IMR-90 (cell line): ENCODE measurements around the gene EID3. TPM values are rescaled to one million over a fixed set of nuclear protein-coding genes. Genes with fewer than 3 reads are reported as not detected.

ENCODE experiments used
- ATAC-seq: fragments of 200-7000 bp; cut with Tn5 transposase; 2 replicates; pipeline ENCODE4 v1.9.1; 2020; ENCODE audit warnings: low read depth, mild to moderate bottlenecking, moderate library complexity
- BruUV-seq: library from RNA; stranded (reverse); fragments of 400-500 nt; replicated peaks from 2 replicates; lab custom pipeline; 2021; lab: Mats Ljungman, UMichigan
- CTCF ChIA-PET: fragments of 300-600 bp; formaldehyde crosslinking; extraction: SDS; loops from one replicate; lab custom pipeline; 2021; ENCODE audit warnings: antibody characterized with exemption; lab: Yijun Ruan, JAX
- POLR2A ChIA-PET: fragments of 300-600 bp; sonication (Branson Sonifier 250); formaldehyde crosslinking; loops from one replicate; lab custom pipeline; 2022; ENCODE audit warnings: antibody characterized with exemption; ENCODE audit not compliant: unreplicated experiment; lab: Charles Lee
- DNase-seq: peaks from one replicate; pipeline ENCODE4 v3.0.0; 2013
- H2AFZ ChIP-seq: replicated peaks from 2 replicates; pipeline ENCODE3; 2013; ENCODE audit warnings: low read length, mild to moderate bottlenecking; ENCODE audit not compliant: poor library complexity
- H2AK5ac ChIP-seq: 2 replicates; pipeline ENCODE4 v1.6.1; 2013; ENCODE audit warnings: low read depth, low read length, inconsistent platforms
- H2AK9ac ChIP-seq: replicated peaks from 2 replicates; pipeline ENCODE3; 2013; ENCODE audit warnings: mild to moderate bottlenecking, low read depth, low read length, moderate library complexity; ENCODE audit not compliant: poor library complexity
- H2BK120ac ChIP-seq: 2 replicates; pipeline ENCODE4 v1.6.1; 2013; ENCODE audit warnings: low read depth, low read length, inconsistent platforms
- H2BK15ac ChIP-seq: 3 replicates; pipeline ENCODE4 v1.6.1; 2013; ENCODE audit warnings: low read depth, low read length, inconsistent platforms
- H2BK20ac ChIP-seq: 2 replicates; pipeline ENCODE4 v1.6.1; 2013; ENCODE audit warnings: low read depth, mild to moderate bottlenecking, inconsistent platforms, low read length, moderate library complexity
- H2BK5ac ChIP-seq: 2 replicates; pipeline ENCODE4 v1.6.1; 2013; ENCODE audit warnings: mild to moderate bottlenecking, low read depth, low read length, inconsistent platforms; ENCODE audit not compliant: poor library complexity, severe bottlenecking
- H3K14ac ChIP-seq: replicated peaks from 2 replicates; pipeline ENCODE4 v1.6.1; 2013; ENCODE audit warnings: low read depth, low read length, inconsistent platforms
- H3K18ac ChIP-seq: 2 replicates; pipeline ENCODE4 v1.6.1; 2013; ENCODE audit warnings: low read depth, low read length, control low read depth
- H3K23ac ChIP-seq: 2 replicates; pipeline ENCODE4 v1.6.1; 2013; ENCODE audit warnings: low read depth, low read length, inconsistent platforms
- H3K27ac ChIP-seq: 2 replicates; pipeline ENCODE4 v1.5.1; 2013; ENCODE audit warnings: mild to moderate bottlenecking, control low read depth, low read length; ENCODE audit not compliant: insufficient read depth
- H3K27me3 ChIP-seq: 2 replicates; pipeline ENCODE4 v1.6.1; 2013; ENCODE audit warnings: low read length; ENCODE audit not compliant: control insufficient read depth, insufficient read depth
- H3K36me3 ChIP-seq: 2 replicates; pipeline ENCODE4 v1.6.1; 2013; ENCODE audit warnings: low read length, mixed read lengths; ENCODE audit not compliant: control insufficient read depth, insufficient read depth
- H3K4ac ChIP-seq: 2 replicates; pipeline ENCODE4 v1.6.1; 2013; ENCODE audit warnings: low read depth, low read length, inconsistent platforms
- H3K4me1 ChIP-seq: 2 replicates; pipeline ENCODE4 v1.6.1; 2013; ENCODE audit warnings: low read length, mixed read lengths; ENCODE audit not compliant: control insufficient read depth, insufficient read depth
- H3K4me2 ChIP-seq: 2 replicates; pipeline ENCODE4 v1.6.1; 2013; ENCODE audit warnings: low read depth, mild to moderate bottlenecking, control low read depth, low read length, moderate library complexity
- H3K4me3 ChIP-seq: 2 replicates; pipeline ENCODE4 v1.5.1; 2013; ENCODE audit warnings: low read depth, mild to moderate bottlenecking, control low read depth, low read length, moderate library complexity; ENCODE audit not compliant: insufficient read depth
- H3K56ac ChIP-seq: 2 replicates; pipeline ENCODE4 v1.6.1; 2013; ENCODE audit warnings: low read length, inconsistent platforms; ENCODE audit not compliant: insufficient read depth; ENCODE audit errors: extremely low read depth
- H3K79me1 ChIP-seq, 2 experiments: 2 replicates each; pipeline ENCODE4 v1.6.1; 2013; ENCODE audit warnings: low read length in 2 of 2, inconsistent platforms in 1 of 2, low read depth in 1 of 2
- H3K9ac ChIP-seq: 2 replicates; pipeline ENCODE4 v1.6.1; 2013; ENCODE audit warnings: low read depth, low read length, control low read depth
- H3K9me1 ChIP-seq: 2 replicates; pipeline ENCODE4 v1.6.1; 2013; ENCODE audit warnings: low read length, inconsistent platforms; ENCODE audit not compliant: insufficient read depth
- H3K9me3 ChIP-seq: 2 replicates; pipeline ENCODE4 v1.6.1; 2013; ENCODE audit warnings: low read length; ENCODE audit not compliant: control insufficient read depth, insufficient read depth
- H4K20me1 ChIP-seq: 2 replicates; pipeline ENCODE4 v1.6.1; 2013; ENCODE audit warnings: low read length, inconsistent platforms; ENCODE audit not compliant: insufficient read depth
- H4K5ac ChIP-seq: 2 replicates; pipeline ENCODE4 v1.6.1; 2013; ENCODE audit warnings: mild to moderate bottlenecking, low read depth, low read length, control low read depth
- H4K8ac ChIP-seq, 2 experiments: 2 replicates each; pipeline ENCODE4 v1.6.1; 2013; ENCODE audit warnings: low read depth in 2 of 2, low read length in 2 of 2, control low read depth in 1 of 2, inconsistent platforms in 1 of 2
- H4K91ac ChIP-seq: 2 replicates; pipeline ENCODE4 v1.6.1; 2013; ENCODE audit warnings: low read depth, low read length, inconsistent platforms; ENCODE audit not compliant: insufficient read depth
- BHLHE40 ChIP-seq: fragments of 150-350 bp; IDR thresholded peaks from 2 replicates; pipeline ENCODE4 v1.6.1; 2016; ENCODE audit warnings: mild to moderate bottlenecking, low read depth, low read length
- CEBPB ChIP-seq: IDR thresholded peaks from 2 replicates; pipeline ENCODE4 v1.6.1; 2012; ENCODE audit warnings: low read depth, low read length, improper control_type of control experiment
- CHD1 ChIP-seq: IDR thresholded peaks from 2 replicates; pipeline ENCODE4 v1.6.1; 2012; ENCODE audit warnings: low read depth, low read length, improper control_type of control experiment
- CTCF ChIP-seq: conservative IDR thresholded peaks from 2 replicates; pipeline ENCODE4 v1.5.1; 2012; ENCODE audit warnings: mild to moderate bottlenecking, low read depth, low read length, improper control_type of control experiment
- ELK1 ChIP-seq: fragments of 150-350 bp; IDR thresholded peaks from 2 replicates; pipeline ENCODE4 v1.6.1; 2016; ENCODE audit warnings: low read depth, mild to moderate bottlenecking, low read length, moderate library complexity, borderline replicate concordance
- FOS ChIP-seq: fragments of 150-350 bp; IDR thresholded peaks from 2 replicates; pipeline ENCODE4 v1.6.1; 2016; ENCODE audit warnings: low read depth, low read length
- MAFK ChIP-seq: IDR thresholded peaks from 2 replicates; pipeline ENCODE4 v1.6.1; 2012; ENCODE audit warnings: low read depth, low read length, improper control_type of control experiment
- MAZ ChIP-seq: IDR thresholded peaks from 2 replicates; pipeline ENCODE4 v1.6.1; 2012; ENCODE audit warnings: low read depth, mild to moderate bottlenecking, low read length, improper control_type of control experiment, moderate library complexity, borderline replicate concordance
- NFE2L2 ChIP-seq: fragments of 150-350 bp; IDR thresholded peaks from 2 replicates; pipeline ENCODE4 v1.6.1; 2016; ENCODE audit warnings: low read depth, mild to moderate bottlenecking, low read length
- POLR2A ChIP-seq: IDR thresholded peaks from 2 replicates; pipeline ENCODE4 v1.6.1; 2012; ENCODE audit warnings: mild to moderate bottlenecking, low read depth, low read length
- RAD21 ChIP-seq: IDR thresholded peaks from 2 replicates; pipeline ENCODE4 v1.6.1; 2012; ENCODE audit warnings: low read length, improper control_type of control experiment
- RCOR1 ChIP-seq: IDR thresholded peaks from 2 replicates; pipeline ENCODE4 v1.6.1; 2012; ENCODE audit warnings: mild to moderate bottlenecking, low read length, improper control_type of control experiment; ENCODE audit not compliant: insufficient replicate concordance
- RFX5 ChIP-seq: IDR thresholded peaks from 2 replicates; pipeline ENCODE4 v1.8.0; 2012; ENCODE audit warnings: low read depth, mild to moderate bottlenecking, low read length, moderate library complexity
- WGBS, 2 experiments: methylation state at CpG; one replicate each; pipeline versions ENCODE4 v1.1.5 to v1.1.7; 2013; ENCODE audit warnings: missing lambda C conversion rate in 2 of 2; ENCODE audit not compliant: insufficient read length in 1 of 2; ENCODE audit errors: extremely low coverage in 2 of 2; 5-methylcytosine and 5-hydroxymethylcytosine counted together
- dilution Hi-C: fragments of 300-500 bp; cut with HindIII; formaldehyde crosslinking; loops from one replicate; pipeline ENCODE4 v1.14.3; 2018; ENCODE audit warnings: low sequenced_read_pairs; ENCODE audit not compliant: unreplicated experiment
- in situ Hi-C: fragments of 300-500 bp; cut with MboI; formaldehyde crosslinking; loops from 3 replicates; pipeline ENCODE4 v1.14.3; 2019; ENCODE audit warnings: low sequenced_read_pairs, inconsistent platforms, mixed read lengths
- intact Hi-C: fragments of 100-400 bp; cut with micrococcal nuclease; formaldehyde crosslinking; loops from 2 replicates; pipeline ENCODE4 v1.10.0; 2022
- polyA plus RNA-seq, 3 experiments: library from polyadenylated mRNA; depleted of rRNA; stranded (reverse); fragments of >200 nt; gene quantifications; 2 replicates each; pipeline ENCODE4 v1.2.3, GENCODE V29; 2012; ENCODE audit warnings: low replicate concordance in 1 of 3
- total RNA-seq: library from RNA; depleted of rRNA; stranded (reverse); fragments of >200 nt; gene quantifications from 2 replicates; pipeline ENCODE4 v1.2.3, GENCODE V29; 2012

EID3 gene
- total and polyA plus RNA-seq, 2 of the 4 experiments (the other 2 are of a cell fraction): 2.2 to 4.1 TPM

- no peak overlapping the region for H2BK15ac ChIP-seq
- H3K4me1 ChIP-seq: peaks cover 22% of the 10 kb centered on the region
- no peak overlapping the region for H2AK9ac ChIP-seq
- in situ Hi-C loops (no loop called here), intact Hi-C loops (loop anchor here (10.0 kb wide), 1 partner anchor 418 kb away; no protein-coding TSS in a partner anchor), dilution Hi-C loops (no loop called here)
- DNase-seq: no peak
- no peak overlapping the region for H2AFZ ChIP-seq
- ATAC-seq: peak; percentile 18; the same call in 1 of the 2 replicates
- peak overlapping the region; percentile 38; the same call in 1 of the 2 replicates for H3K27ac ChIP-seq
- ChIA-PET CTCF (no interaction called here), POLR2A (interaction anchor here (1.3 kb wide), 1 partner anchor 75 kb away, joined by 5 read pairs; no protein-coding TSS in a partner anchor)
- H3K4me2 ChIP-seq: peak overlapping the region; percentile 62
- H3K4ac ChIP-seq: no peak overlapping the region
- H3K56ac ChIP-seq: 0 out of 2 replicates have a peak overlapping the region, but pooled peaks have one; percentile 9
- H3K79me1 ChIP-seq: peaks cover 4 to 12% of the 10 kb centered on the region in 2 experiments; a peak in 1 of 4 replicates
- peak overlapping the region; percentile 9; the same call in 1 of the 2 replicates for H3K14ac ChIP-seq
- H3K9ac ChIP-seq: no peak overlapping the region; the same call in 1 of the 2 replicates
- H2BK120ac ChIP-seq: no peak overlapping the region
- H2AK5ac ChIP-seq: no peak overlapping the region
- no peak overlapping the region for H2BK20ac ChIP-seq
- BruUV-seq: no TSS peak
- peak overlapping the region; percentile 53 for H2BK5ac ChIP-seq
- peaks cover 6% of the 10 kb centered on the region; the same call in 1 of the 2 replicates for H3K9me1 ChIP-seq
- 0 out of 2 replicates have a peak overlapping the region, but pooled peaks have one; percentile 5 for H3K23ac ChIP-seq
- no peak overlapping the region for H4K91ac ChIP-seq
- no peak overlapping the region for H4K8ac ChIP-seq
- H3K27me3 ChIP-seq: no peaks in the 10 kb centered on the region
- no peak overlapping the region for H4K5ac ChIP-seq
- no peak overlapping the region for H3K4me3 ChIP-seq
- H3K18ac ChIP-seq: 0 out of 2 replicates have a peak overlapping the region, but pooled peaks have one; percentile 11
- peaks cover 93% of the 10 kb centered on the region for H4K20me1 ChIP-seq
- H3K9me3 ChIP-seq: no peaks in the 10 kb centered on the region
- H3K36me3 ChIP-seq: peaks cover 54% of the 10 kb centered on the region
- WGBS, 2 experiments: no CpG with 5 or more reads among the region's 12 CpGs
- TF ChIP-seq FOS (no peak), ELK1 (no peak), RCOR1 (no peak), MAZ (no peak), CEBPB (no peak), BHLHE40 (no peak), CTCF (no peak), RAD21 (no peak), NFE2L2 (no peak), MAFK (no peak), RFX5 (no peak), CHD1 (no peak), POLR2A (no peak)
Measured at GRCh38 chr12:104292872-104293794, 10.4 kb upstream of the EID3 start.
